B cell (primary cell): Measurements from ENCODE around the gene AKAP6. TPM values are rescaled to one million over a fixed set of nuclear protein-coding genes. Genes with fewer than 3 reads are reported as not detected.

ENCODE experiments used
- ATAC-seq: fragments of 200-7000 bp; cut with Tn5 transposase; one replicate; pipeline ENCODE4 v1.10.0; 2021; ENCODE audit warnings: low read depth, mild to moderate bottlenecking, moderate number of reproducible peaks, moderate library complexity
- CTCF ChIA-PET: fragments of 350-600 bp; sonication (Branson Sonifier 250); formaldehyde crosslinking; loops from one replicate; lab custom pipeline; 2021; ENCODE audit warnings: antibody characterized with exemption, inconsistent platforms; lab: Charles Lee
- POLR2A ChIA-PET: fragments of 350-600 bp; sonication (Branson Sonifier 250); formaldehyde crosslinking; loops from one replicate; lab custom pipeline; 2021; ENCODE audit warnings: antibody characterized with exemption; lab: Charles Lee
- DNase-seq: peaks from one replicate; pipeline ENCODE4 v3.0.0; 2013
- H2AFZ ChIP-seq: 2 replicates; pipeline ENCODE4 v1.6.1; 2012; ENCODE audit warnings: mild to moderate bottlenecking, low read depth, low read length; ENCODE audit not compliant: insufficient read depth, poor library complexity, severe bottlenecking
- H3K27ac ChIP-seq, 2 donors: 1 replicate in 1 of 2; 2 replicates in 1 of 2; pipeline ENCODE4 v1.5.1; 2012 to 2013; ENCODE audit warnings: low read length in 2 of 2, mild to moderate bottlenecking in 2 of 2, moderate library complexity in 1 of 2
- H3K27me3 ChIP-seq, 4 experiments: fragments of 200-600 bp in 1 of 4; sonication (generic) in 1 of 4; replicated peaks in 1 of 4; 1 replicate in 2 of 4; 2 replicates in 2 of 4; pipeline versions ENCODE4 v1.6.1 to v1.7.0; 2013 to 2016; ENCODE audit warnings: low read length in 3 of 4, mild to moderate bottlenecking in 2 of 4, mixed read lengths in 1 of 4, moderate library complexity in 1 of 4; ENCODE audit not compliant: insufficient read depth in 4 of 4, control insufficient read depth in 3 of 4; ENCODE audit errors: control extremely low read depth in 1 of 4
- H3K36me3 ChIP-seq, 2 experiments: replicated peaks in 1 of 2; 1 replicate in 1 of 2; 2 replicates in 1 of 2; pipeline versions ENCODE4 v1.6.1 to v1.7.1; 2013; ENCODE audit warnings: low read length in 1 of 2; ENCODE audit not compliant: insufficient read depth in 2 of 2, control insufficient read depth in 1 of 2; ENCODE audit errors: control extremely low read depth in 1 of 2, extremely low read depth in 1 of 2
- H3K4me1 ChIP-seq, 2 donors: fragments of 200-600 bp in 1 of 2; sonication (generic) in 1 of 2; 1 replicate in 1 of 2; 2 replicates in 1 of 2; pipeline versions ENCODE4 v1.5.1 to v1.6.1; 2013 to 2017; ENCODE audit warnings: low read length in 2 of 2; ENCODE audit not compliant: control insufficient read depth in 2 of 2, insufficient read depth in 2 of 2
- H3K4me2 ChIP-seq: replicated peaks from 2 replicates; pipeline ENCODE3; 2012; ENCODE audit warnings: mild to moderate bottlenecking, low read depth, low read length; ENCODE audit not compliant: poor library complexity, severe bottlenecking
- H3K4me3 ChIP-seq, 5 experiments: fragments of 200-600 bp in 1 of 5; sonication (generic) in 1 of 5; 1 replicate in 3 of 5; 2 replicates in 2 of 5; pipeline versions ENCODE4 v1.5.1 to v1.7.0; 2011 to 2016; ENCODE audit warnings: low read length in 4 of 5, mild to moderate bottlenecking in 4 of 5, low read depth in 2 of 5, control low read depth in 1 of 5, moderate library complexity in 1 of 5; ENCODE audit not compliant: insufficient read depth in 1 of 5; ENCODE audit errors: control extremely low read depth in 1 of 5, extremely low read depth in 1 of 5
- H3K79me2 ChIP-seq: fragments of 200-600 bp; sonication (generic); one replicate; pipeline ENCODE4 v1.6.0; 2016; ENCODE audit warnings: low read length; ENCODE audit not compliant: control insufficient read depth, insufficient read depth
- H3K9ac ChIP-seq: fragments of 200-600 bp; sonication (generic); 2 replicates; pipeline ENCODE4 v1.6.1; 2017; ENCODE audit warnings: mild to moderate bottlenecking, low read length, moderate library complexity
- H3K9me3 ChIP-seq, 3 donors: one replicate each; pipeline versions ENCODE4 v1.6.1 to v1.7.1; 2013; ENCODE audit warnings: low read length in 2 of 3; ENCODE audit not compliant: control insufficient read depth in 2 of 3, insufficient read depth in 1 of 3; ENCODE audit errors: control extremely low read depth in 1 of 3
- H4K20me1 ChIP-seq: 2 replicates; pipeline ENCODE4 v1.6.0; 2012; ENCODE audit warnings: mild to moderate bottlenecking, low read length; ENCODE audit not compliant: insufficient read depth, control insufficient read depth, poor library complexity, severe bottlenecking
- H3K27ac Mint-ChIP-seq: one replicate; pipeline ENCODE4 v1.8.0; 2021; ENCODE audit warnings: mixed read lengths
- H3K27me3 Mint-ChIP-seq: one replicate; pipeline ENCODE4 v1.8.0; 2021; ENCODE audit warnings: mixed read lengths
- H3K4me1 Mint-ChIP-seq: one replicate; pipeline ENCODE4 v1.8.0; 2021; ENCODE audit warnings: mixed read lengths
- H3K4me3 Mint-ChIP-seq: one replicate; pipeline ENCODE4 v1.8.0; 2021; ENCODE audit warnings: mixed read lengths
- H3K9me3 Mint-ChIP-seq: one replicate; pipeline ENCODE4 v1.8.0; 2022; ENCODE audit warnings: mixed read lengths; ENCODE audit not compliant: insufficient read depth
- CTCF ChIP-seq: fragments of 200-600 bp; IDR thresholded peaks from one replicate; pipeline ENCODE4 v1.8.0; 2022; ENCODE audit warnings: antibody characterized with exemption, mild to moderate bottlenecking
- EZH2 ChIP-seq: IDR thresholded peaks from 2 replicates; pipeline ENCODE4 v1.6.1; 2012; ENCODE audit warnings: borderline replicate concordance, low read depth, mild to moderate bottlenecking, moderate library complexity, low read length; ENCODE audit not compliant: insufficient read depth, poor library complexity, severe bottlenecking
- WGBS: methylation state at CpG from one replicate; pipeline ENCODE4 v1.1.5; 2013; ENCODE audit warnings: missing lambda C conversion rate; ENCODE audit not compliant: insufficient coverage; 5-methylcytosine and 5-hydroxymethylcytosine counted together
- intact Hi-C: fragments of 100-400 bp; cut with micrococcal nuclease; formaldehyde crosslinking; loops from one replicate; pipeline ENCODE4 v1.10.0; 2022
- polyA plus RNA-seq: library from polyadenylated mRNA; depleted of rRNA; stranded (reverse); fragments of >200 nt; gene quantifications from 2 replicates; pipeline ENCODE4 v1.2.3, GENCODE V29; 2012
- total RNA-seq, 2 donors: library from RNA; stranded (reverse); fragments of 120-200 nt in 1 of 2; gene quantifications; 1 replicate in 1 of 2; 2 replicates in 1 of 2; pipeline versions ENCODE4 v1.2.3 to v1.2.4, GENCODE V29; 2013 to 2022

Gene AKAP6
- total and polyA plus RNA-seq, 2 donors (not counting 1 experiment from before 2014, with no cell fraction given), result 1.4 to 2.8 TPM

GRCh38 chr14:32774214-32774613 is 445.1 kb downstream of the AKAP6 start:
- no peaks in the 10 kb centered on the region for H3K79me2 ChIP-seq
- H3K9me3 ChIP-seq, result no peaks in the 10 kb centered on the region
- H3K27me3 Mint-ChIP-seq, result no peaks in the 10 kb centered on the region
- H3K9ac ChIP-seq, result no peak overlapping the region
- intact Hi-C loops, result no loop called here
- TF ChIP-seq CTCF, result no peak
- no peak for TF ChIP-seq EZH2
- DNase-seq, result no peak
- WGBS, result no CpG with 5 or more reads among the region's 2 CpGs
- H3K9me3 Mint-ChIP-seq, result no peaks in the 10 kb centered on the region
- no peak overlapping the region for H3K4me2 ChIP-seq
- no peaks in the 10 kb centered on the region for H3K27me3 ChIP-seq
- no peaks in the 10 kb centered on the region for H3K36me3 ChIP-seq
- H4K20me1 ChIP-seq, result no peaks in the 10 kb centered on the region
- ATAC-seq, result no peak
- ChIA-PET CTCF (no interaction called here), POLR2A (no interaction called here)
- H3K4me1 Mint-ChIP-seq, result no peaks in the 10 kb centered on the region
- H3K27ac Mint-ChIP-seq, result no peak overlapping the region
- H3K4me3 ChIP-seq, result no peak overlapping the region
- H3K4me1 ChIP-seq, result no peaks in the 10 kb centered on the region
- H2AFZ ChIP-seq, result no peak overlapping the region
- H3K4me3 Mint-ChIP-seq, result no peak overlapping the region
- no peak overlapping the region for H3K27ac ChIP-seq

GRCh38 chr14:32779840-32780239 is 450.7 kb downstream of the AKAP6 start:
- intact Hi-C loops, result no loop called here
- POLR2A ChIA-PET, result no interaction called here
- H3K27ac Mint-ChIP-seq, result no peak overlapping the region

More at GRCh38 chr14:32779840-32780239, 450.7 kb downstream of the AKAP6 start:
- no CpG with 5 or more reads among the region's 1 CpG for WGBS
- H3K79me2 ChIP-seq, result no peaks in the 10 kb centered on the region
- no peak overlapping the region for H3K9ac ChIP-seq
- Mint-ChIP-seq H3K4me3 (no peak overlapping the region), H3K4me1 (no peaks in the 10 kb centered on the region), H3K9me3 (no peaks in the 10 kb centered on the region), H3K27me3 (no peaks in the 10 kb centered on the region)
- DNase-seq (no peak), ATAC-seq (no peak)
- H3K27me3 ChIP-seq, result no peaks in the 10 kb centered on the region
- CTCF ChIA-PET, result no interaction called here
- H3K4me2 ChIP-seq, result no peak overlapping the region
- TF ChIP-seq EZH2 (no peak), CTCF (no peak)
- H3K4me1 ChIP-seq, result no peaks in the 10 kb centered on the region
- no peaks in the 10 kb centered on the region for H4K20me1 ChIP-seq
- no peaks in the 10 kb centered on the region for H3K9me3 ChIP-seq
- no peak overlapping the region for H3K27ac ChIP-seq
- H2AFZ ChIP-seq, result no peak overlapping the region
- H3K36me3 ChIP-seq, result no peaks in the 10 kb centered on the region
- H3K4me3 ChIP-seq, result no peak overlapping the region
